Vagina (tissue), 2 donors: ENCODE measurements around the gene DNM3.

Experiments used
- CTCF ChIP-seq, 3 experiments: fragments of 450-650 bp in 2 of 3; fragments of 200-600 bp in 1 of 3; sonication (generic) in 1 of 3; IDR thresholded peaks; one replicate each; pipeline ENCODE4 v1.5.1; 2017 to 2019; ENCODE audit warnings: antibody characterized with exemption in 3 of 3, mild to moderate bottlenecking in 2 of 3, moderate library complexity in 2 of 3
- POLR2A ChIP-seq, 2 donors: fragments of 450-650 bp; IDR thresholded peaks; one replicate each; pipeline ENCODE4 v1.6.1; 2017; ENCODE audit warnings: antibody characterized with exemption in 2 of 2, mild to moderate bottlenecking in 2 of 2, moderate library complexity in 2 of 2

DNA sequence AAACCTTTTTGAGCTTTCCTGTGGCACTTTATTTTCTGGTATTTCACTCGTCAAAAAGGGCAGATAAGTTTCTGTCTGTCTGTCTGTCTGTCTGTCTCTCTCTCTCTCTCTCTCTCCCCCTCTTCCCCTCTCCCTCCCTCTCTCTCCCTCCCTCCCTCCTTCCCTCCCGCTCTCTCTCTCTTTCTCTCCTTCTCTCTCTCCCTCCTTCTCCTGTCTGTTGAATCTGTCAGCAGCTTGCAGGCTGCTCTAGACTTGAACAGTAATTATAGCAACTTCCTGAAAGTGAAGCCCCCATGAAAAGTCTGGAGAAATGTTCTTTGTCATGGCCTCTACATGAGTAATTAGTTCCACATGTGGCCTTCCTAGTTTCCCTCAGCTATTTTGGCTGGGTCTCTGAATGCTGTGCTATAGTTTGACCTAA, 303.9 kb downstream of the DNM3 start:
- TF ChIP-seq POLR2A (IDR thresholded peaks at IDR 0.05) (no peak), CTCF (IDR thresholded peaks at IDR 0.05) (no peak)
